GM10266 (cell line): Measurements from ENCODE around the gene ZNF710.

Experiments used
- DNase-seq: peaks from one replicate; pipeline ENCODE4 v3.0.0; 2012; ENCODE audit errors: extremely low spot score
- TF ChIP-seq, protein P1 (sequence below): IDR thresholded peaks from 2 replicates; pipeline ENCODE4 v1.5.1; 2012; ENCODE audit warnings: mild to moderate bottlenecking, low read depth; ENCODE audit not compliant: control insufficient read depth, insufficient read depth; ENCODE audit errors: missing control alignments

The ZNF710 gene

DNA sequence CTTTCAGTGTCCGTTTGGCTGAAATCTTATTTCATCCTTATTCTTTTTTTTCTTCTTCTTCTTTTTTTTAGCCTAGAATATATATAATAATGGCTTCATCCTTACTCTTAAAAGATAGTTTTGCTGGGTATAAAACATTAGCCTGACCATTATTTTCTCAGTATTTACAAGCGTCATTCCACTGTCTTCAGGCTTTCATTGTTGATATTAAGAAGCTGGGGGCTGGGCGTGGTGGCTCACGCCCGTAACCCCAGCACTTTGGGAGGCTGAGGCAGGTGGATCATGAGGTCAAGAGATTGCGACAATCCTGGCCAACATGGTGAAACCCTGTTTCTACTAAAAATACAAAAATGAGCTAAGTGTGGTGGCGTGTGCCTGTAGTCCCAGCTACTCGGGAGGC, 10.6 kb downstream of the ZNF710 start:
- DNase-seq = no peak
- TF ChIP-seq, protein P1, sequence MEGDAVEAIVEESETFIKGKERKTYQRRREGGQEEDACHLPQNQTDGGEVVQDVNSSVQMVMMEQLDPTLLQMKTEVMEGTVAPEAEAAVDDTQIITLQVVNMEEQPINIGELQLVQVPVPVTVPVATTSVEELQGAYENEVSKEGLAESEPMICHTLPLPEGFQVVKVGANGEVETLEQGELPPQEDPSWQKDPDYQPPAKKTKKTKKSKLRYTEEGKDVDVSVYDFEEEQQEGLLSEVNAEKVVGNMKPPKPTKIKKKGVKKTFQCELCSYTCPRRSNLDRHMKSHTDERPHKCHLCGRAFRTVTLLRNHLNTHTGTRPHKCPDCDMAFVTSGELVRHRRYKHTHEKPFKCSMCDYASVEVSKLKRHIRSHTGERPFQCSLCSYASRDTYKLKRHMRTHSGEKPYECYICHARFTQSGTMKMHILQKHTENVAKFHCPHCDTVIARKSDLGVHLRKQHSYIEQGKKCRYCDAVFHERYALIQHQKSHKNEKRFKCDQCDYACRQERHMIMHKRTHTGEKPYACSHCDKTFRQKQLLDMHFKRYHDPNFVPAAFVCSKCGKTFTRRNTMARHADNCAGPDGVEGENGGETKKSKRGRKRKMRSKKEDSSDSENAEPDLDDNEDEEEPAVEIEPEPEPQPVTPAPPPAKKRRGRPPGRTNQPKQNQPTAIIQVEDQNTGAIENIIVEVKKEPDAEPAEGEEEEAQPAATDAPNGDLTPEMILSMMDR = no peak

DNA sequence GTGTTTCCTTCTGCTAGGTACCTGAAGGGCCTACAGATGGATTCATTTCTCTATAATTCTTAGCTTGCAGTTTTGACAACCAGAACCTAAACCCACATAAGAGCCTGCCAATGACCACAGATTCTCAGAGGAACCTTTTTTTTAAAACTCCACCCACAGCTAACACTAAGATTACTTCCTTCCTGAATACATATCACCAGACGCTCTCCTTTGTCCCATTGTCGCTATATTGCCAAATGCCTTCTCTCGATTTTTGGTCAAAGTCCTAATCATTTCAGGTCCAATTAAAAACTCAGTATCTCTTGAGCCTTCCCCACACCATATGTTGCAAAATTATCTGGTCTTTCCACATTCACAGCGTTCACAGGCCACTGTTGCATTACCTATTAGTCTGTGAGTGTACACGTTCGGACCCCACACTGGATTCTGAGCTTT, 12.4 kb downstream of the ZNF710 start:
- TF ChIP-seq, protein P1 = no peak
- no peak for DNase-seq

DNA sequence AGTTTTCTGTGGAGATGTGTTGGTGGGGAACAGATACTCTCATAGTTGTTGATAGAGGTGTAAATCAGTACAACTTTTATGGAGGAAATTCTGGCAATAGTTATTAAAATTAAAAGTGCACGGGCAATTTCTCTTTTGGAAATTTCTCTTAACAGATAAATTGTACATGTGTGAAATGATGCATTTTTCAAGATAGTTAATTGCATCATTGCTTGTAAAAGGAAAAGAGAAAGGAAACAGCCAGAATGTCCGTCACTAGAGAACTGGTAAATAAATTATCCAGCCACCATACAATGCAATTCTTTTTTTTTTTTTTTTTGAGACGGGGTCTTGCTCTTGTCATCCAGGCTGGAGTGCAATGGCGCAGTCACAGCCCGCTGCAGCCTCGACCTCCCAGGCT, 14.2 kb downstream of the ZNF710 start:
- TF ChIP-seq, protein P1 = no peak

DNA sequence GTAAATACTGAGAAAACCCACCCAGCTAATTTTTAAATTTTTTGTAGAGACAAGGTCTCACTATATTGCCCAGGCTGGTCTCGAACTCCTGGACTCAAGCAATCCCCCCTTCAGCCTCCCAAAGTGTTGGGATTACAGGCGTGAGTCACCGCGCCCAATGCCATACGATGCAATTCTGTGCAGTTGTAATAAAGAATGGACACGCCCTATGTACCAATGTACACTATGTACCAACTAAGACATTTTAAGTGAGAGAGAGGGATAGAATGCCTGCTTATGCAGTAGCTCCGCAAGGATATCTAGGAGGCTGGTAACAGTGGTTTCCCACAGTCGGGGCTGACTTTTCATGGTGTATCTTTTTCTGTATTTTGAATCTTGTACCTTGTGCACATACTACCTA, 14.6 kb downstream of the ZNF710 start:
- no peak for DNase-seq
- TF ChIP-seq, protein P1 = no peak

More for the DNA sequence above, 14.2 kb downstream of the ZNF710 start:
- DNase-seq = no peak

DNA sequence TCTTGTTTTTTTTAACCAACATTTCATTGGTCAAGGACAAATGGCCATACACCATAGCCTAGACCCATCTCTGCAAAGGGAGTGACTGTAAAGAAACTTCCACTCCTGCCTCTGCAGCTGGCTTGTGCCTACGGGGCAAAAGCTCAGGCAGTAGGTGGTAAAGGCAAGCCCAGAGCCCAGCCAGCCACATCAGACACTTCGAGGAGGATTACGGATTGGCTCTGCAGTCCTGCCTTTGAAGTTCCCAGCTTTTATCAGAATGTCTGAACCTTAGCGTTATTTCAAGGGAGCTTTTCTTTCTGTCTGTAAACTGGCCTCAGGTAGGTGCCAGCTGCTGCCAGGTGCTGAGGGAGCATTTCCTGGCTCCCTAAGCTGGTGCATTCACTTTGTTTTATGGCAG, 15.6 kb downstream of the ZNF710 start:
- TF ChIP-seq, protein P1 = no peak
- no peak for DNase-seq

DNA sequence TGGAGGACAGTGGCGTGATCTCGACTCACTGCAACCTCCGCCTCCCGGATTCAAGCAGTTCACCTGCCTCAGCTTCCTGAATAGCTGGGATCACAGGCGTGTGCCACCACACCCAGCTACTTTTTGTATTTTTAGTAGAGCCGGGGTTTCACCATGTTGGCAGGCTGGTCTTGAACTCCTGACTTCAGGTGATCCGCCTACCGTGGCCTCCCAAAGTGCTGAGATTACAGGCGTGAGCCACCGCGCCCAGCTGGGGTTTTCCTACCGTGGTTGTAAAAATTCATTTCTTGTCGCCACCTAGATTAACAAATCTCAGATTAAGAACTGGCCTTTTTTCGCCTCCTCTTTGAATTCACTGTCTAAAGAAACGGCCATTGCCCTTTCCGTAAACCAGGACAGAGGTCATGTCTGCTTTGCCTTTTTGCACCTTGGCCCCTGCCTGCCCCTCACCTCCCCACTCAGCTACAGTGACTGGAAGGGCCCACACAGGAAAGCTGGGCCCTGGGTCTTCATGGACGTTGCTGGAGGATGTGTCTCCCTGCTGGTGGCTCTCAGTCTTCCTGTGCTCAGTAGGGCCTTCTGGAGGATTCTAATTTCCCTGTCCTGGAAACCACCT, 17.2 kb downstream of the ZNF710 start:
- TF ChIP-seq, protein P1 = no peak
- no peak for DNase-seq

DNA sequence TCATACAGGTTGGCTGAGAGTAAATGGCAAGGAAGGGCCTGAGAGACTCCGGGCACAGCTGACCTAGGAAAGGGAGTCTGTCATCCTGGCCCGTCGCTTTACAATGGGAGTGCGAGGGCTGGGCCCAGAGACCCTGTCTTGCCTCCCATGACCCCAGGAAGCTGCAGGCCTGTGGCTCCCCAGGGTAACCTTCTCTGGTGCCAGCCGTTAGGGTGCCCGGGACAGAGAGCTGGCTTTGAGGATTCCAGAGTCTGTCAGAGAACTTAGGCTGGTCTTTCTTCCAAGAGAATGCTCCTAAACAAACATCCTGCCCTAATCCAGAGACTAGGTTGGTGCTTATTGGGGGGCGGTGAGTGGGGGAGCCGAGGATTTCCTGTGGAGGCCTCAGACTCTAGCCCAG, 18.5 kb downstream of the ZNF710 start:
- TF ChIP-seq, protein P1 = no peak

More for the DNA sequence above, 18.5 kb downstream of the ZNF710 start:
- DNase-seq = no peak
